ENCODE measurements around the gene POLR3F. TPM values are rescaled to one million over a fixed set of nuclear protein-coding genes. Genes with fewer than 3 reads are reported as not detected.
A peak's percentile ranks its signal among the peaks of the same experiment; 100 is the strongest.

POLR3F gene, protein sequence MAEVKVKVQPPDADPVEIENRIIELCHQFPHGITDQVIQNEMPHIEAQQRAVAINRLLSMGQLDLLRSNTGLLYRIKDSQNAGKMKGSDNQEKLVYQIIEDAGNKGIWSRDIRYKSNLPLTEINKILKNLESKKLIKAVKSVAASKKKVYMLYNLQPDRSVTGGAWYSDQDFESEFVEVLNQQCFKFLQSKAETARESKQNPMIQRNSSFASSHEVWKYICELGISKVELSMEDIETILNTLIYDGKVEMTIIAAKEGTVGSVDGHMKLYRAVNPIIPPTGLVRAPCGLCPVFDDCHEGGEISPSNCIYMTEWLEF
- 1 to 10 TPM; 5.3 to 9.1 (median 6.6) TPM for total RNA-seq
- long read RNA-seq, donor 1, partial matches to known transcripts, result 0 of 3 reads
- long read RNA-seq, donor 1, other reads (novel, unspliced or antisense), result 1 of 3 reads
- long read RNA-seq, donor 2, partial matches to known transcripts, result 0 of 2 reads
- long read RNA-seq, donor 2, other reads (novel, unspliced or antisense), result 0 of 2 reads

- peak; percentile 100 for ATAC-seq
- Histone ChIP-seq H3K9me3 (no peaks in the 10 kb centered on the region), H3K36me3 (ENCODE audit: low read depth) (no peaks in the 10 kb centered on the region), H3K4me3 (peak within 1 kb of the TSS; percentile 39), H3K4me1 (ENCODE audit: low read depth) (peaks cover 10% of the 10 kb centered on the region)
- intact Hi-C loops (cut with DNase I, micrococcal nuclease), result no loop called here
- DNase-seq, result peak; percentile 97 to 98 (median 97)
- TF ChIP-seq, protein P1, sequence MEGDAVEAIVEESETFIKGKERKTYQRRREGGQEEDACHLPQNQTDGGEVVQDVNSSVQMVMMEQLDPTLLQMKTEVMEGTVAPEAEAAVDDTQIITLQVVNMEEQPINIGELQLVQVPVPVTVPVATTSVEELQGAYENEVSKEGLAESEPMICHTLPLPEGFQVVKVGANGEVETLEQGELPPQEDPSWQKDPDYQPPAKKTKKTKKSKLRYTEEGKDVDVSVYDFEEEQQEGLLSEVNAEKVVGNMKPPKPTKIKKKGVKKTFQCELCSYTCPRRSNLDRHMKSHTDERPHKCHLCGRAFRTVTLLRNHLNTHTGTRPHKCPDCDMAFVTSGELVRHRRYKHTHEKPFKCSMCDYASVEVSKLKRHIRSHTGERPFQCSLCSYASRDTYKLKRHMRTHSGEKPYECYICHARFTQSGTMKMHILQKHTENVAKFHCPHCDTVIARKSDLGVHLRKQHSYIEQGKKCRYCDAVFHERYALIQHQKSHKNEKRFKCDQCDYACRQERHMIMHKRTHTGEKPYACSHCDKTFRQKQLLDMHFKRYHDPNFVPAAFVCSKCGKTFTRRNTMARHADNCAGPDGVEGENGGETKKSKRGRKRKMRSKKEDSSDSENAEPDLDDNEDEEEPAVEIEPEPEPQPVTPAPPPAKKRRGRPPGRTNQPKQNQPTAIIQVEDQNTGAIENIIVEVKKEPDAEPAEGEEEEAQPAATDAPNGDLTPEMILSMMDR (IDR thresholded peaks at IDR 0.05), result no peak
Measured at GRCh38 chr20:18466894-18467730, at the start of gene POLR3F, which contains the start of gene DZANK1. Gene POLR3F, plus strand, starts transcription at chr20:18467390. Its CDS starts 117 bp downstream, at chr20:18467507. Gene DZANK1, minus strand, starts transcription at chr20:18467030. Its CDS starts 1,672 bp downstream, at chr20:18465358.

- Histone ChIP-seq H3K9me3 (no peaks in the 10 kb centered on the region), H3K4me3 (no peak overlapping the region), H3K4me1 (ENCODE audit: low read depth) (no peaks in the 10 kb centered on the region), H3K36me3 (ENCODE audit: low read depth) (no peaks in the 10 kb centered on the region)
- TF ChIP-seq, protein P1 (IDR thresholded peaks at IDR 0.05), result no peak
- DNase-seq (no peak), ATAC-seq (no peak)
- intact Hi-C loops (cut with DNase I, micrococcal nuclease), result no loop called here
Measured at GRCh38 chr20:18421608-18422007, 45.6 kb upstream of the POLR3F start.

GRCh38 chr20:18427214-18427613 is 40.0 kb upstream of the POLR3F start:
- intact Hi-C loops (cut with DNase I, micrococcal nuclease), result no loop called here
- no peak for DNase-seq
- TF ChIP-seq, protein P1 (IDR thresholded peaks at IDR 0.05), result no peak
- no peak overlapping the region for H3K4me3 ChIP-seq
- no peaks in the 10 kb centered on the region for H3K9me3 ChIP-seq
- H3K36me3 ChIP-seq (ENCODE audit: low read depth), result no peaks in the 10 kb centered on the region
- no peak for ATAC-seq
- H3K4me1 ChIP-seq (ENCODE audit: low read depth), result peaks cover 9% of the 10 kb centered on the region

GRCh38 chr20:18428490-18429173 is 38.6 kb upstream of the POLR3F start:
- no peaks in the 10 kb centered on the region for H3K36me3 ChIP-seq (ENCODE audit: low read depth)
- no peak overlapping the region for H3K4me3 ChIP-seq
- DNase-seq (peak in 2 of 3 donors; percentile 62 to 90), ATAC-seq (peak; percentile 83)
- TF ChIP-seq, protein P1 (IDR thresholded peaks at IDR 0.05), result no peak
- intact Hi-C loops (cut with DNase I, micrococcal nuclease), result no loop called here
- peaks cover 9% of the 10 kb centered on the region for H3K4me1 ChIP-seq (ENCODE audit: low read depth)
- H3K9me3 ChIP-seq, result no peaks in the 10 kb centered on the region

DNA sequence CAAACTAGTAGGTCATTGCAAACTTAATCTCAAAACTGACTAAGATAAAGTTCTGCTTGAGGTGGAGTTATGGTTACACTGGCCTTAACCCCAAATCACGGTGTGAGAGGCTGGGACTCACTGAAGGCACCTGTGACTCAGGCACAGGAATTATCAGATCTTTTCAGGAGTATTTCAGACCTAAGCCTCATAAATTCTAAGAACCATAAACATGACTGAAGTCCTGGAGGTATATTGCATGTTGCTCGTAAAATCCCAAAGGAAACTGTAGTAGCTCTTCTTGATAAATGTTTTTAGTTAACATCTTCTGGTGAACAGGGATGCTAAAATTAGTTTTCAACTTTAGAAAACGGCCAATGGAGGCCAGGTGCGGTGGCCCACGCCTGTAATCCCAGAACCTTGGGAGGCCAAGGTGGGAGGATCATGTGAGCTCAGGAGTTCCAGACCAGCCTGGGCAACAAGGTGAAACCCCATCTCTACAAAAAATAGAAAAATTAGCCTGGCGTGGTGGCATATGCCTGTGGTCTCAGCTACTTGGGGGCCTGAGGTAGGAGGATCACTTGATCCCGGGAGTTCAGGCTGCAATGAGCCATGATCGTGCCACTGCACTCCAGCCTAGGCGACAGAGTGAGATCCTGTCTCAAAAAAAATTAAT is 36.9 kb upstream of the POLR3F start:
- peaks cover 9% of the 10 kb centered on the region for H3K4me1 ChIP-seq (ENCODE audit: low read depth)
- H3K9me3 ChIP-seq, result no peaks in the 10 kb centered on the region
- TF ChIP-seq, protein P1 (IDR thresholded peaks at IDR 0.05), result no peak
- intact Hi-C loops (cut with DNase I, micrococcal nuclease), result no loop called here
- ATAC-seq, result peak; percentile 91
- peak in 1 of 3 donors; percentile 21 for DNase-seq
- no peaks in the 10 kb centered on the region for H3K36me3 ChIP-seq (ENCODE audit: low read depth)
- H3K4me3 ChIP-seq, result no peak overlapping the region
